ENCODE data around the gene UGT2A2.

- no peak for TF ChIP-seq GATA2 (IDR thresholded peaks at IDR 0.05; ENCODE audit: low read depth, low read length)
- TF ChIP-seq GATA3 (IDR thresholded peaks at IDR 0.05; ENCODE audit: low read depth, low read length): no peak
Observed at GRCh38 chr4:69617083-69617694, 22.3 kb downstream of the UGT2A2 start.

Data from SH-SY5Y (cell line).